GM19023 (cell line): ENCODE results near the gene DLGAP1.

ENCODE experiments used
- ATAC-seq: cut with Tn5 transposase; IDR thresholded peaks from one replicate; pipeline ENCODE4 v1.9.1; 2021; ENCODE audit warnings: mild to moderate bottlenecking, moderate library complexity; ENCODE audit not compliant: unreplicated experiment

DLGAP1 gene

GRCh38 chr18:3910512-3910911 lies 544.6 kb downstream of the DLGAP1 start:
- ATAC-seq = no peak

DNA sequence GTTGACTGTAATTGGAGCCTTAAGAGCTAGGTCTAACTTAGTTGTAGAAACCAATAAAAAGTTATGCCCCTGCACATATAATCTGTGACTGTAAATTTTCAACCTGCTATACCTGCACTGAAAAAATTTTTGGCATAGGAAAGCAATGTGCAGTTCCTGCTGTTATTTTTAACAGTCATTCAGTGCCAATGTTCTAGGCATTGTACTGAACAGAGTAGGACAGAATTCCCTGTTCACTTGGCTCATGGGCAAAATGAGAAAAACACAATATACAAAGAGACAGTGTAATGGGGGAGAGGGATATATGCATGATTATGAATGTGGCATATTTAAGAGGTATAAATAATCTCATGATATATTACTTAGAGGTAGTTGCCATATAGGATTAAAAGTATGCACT lies 547.2 kb downstream of the DLGAP1 start:
- ATAC-seq = no peak

GRCh38 chr18:3906116-3906750 lies 548.9 kb downstream of the DLGAP1 start:
- peak; percentile 50 for ATAC-seq

DNA sequence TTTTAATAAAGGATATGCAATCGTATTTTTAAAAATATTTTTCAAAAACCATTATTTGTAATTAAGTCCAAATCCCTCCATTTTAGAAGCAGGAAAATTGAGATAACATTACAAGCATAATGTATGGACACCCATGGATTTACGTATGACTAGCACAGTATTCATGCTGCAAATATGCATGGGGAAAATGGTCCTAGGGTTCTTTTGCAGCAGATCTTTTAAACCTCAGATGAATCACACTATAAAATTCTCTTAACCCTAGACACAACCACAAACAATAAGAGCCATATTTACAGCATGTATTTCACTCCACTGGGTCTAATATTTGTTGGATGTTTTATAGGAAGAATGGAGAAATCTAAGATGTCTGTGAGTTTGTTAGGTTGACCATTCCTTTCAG lies 551.8 kb downstream of the DLGAP1 start:
- no peak for ATAC-seq

DNA sequence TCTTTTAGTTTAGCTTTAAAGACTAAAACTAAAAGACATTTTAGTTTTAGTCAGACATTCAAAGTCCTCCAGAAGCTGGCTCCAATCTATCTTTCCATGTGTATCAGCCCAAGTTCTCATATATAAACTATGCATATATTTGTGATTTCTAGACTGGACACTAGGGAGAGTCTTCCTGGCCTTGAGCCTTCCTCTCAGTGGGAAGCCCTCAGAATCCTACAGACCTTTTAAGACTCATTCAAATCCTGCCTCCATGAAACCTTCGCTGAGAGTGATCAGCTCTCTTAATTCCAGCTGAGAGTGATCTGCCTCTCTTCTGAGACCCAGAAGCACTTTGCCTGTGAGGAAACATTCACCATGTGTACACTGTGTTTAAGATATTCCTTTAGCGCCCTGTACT lies 552.4 kb downstream of the DLGAP1 start:
- no peak for ATAC-seq

DNA sequence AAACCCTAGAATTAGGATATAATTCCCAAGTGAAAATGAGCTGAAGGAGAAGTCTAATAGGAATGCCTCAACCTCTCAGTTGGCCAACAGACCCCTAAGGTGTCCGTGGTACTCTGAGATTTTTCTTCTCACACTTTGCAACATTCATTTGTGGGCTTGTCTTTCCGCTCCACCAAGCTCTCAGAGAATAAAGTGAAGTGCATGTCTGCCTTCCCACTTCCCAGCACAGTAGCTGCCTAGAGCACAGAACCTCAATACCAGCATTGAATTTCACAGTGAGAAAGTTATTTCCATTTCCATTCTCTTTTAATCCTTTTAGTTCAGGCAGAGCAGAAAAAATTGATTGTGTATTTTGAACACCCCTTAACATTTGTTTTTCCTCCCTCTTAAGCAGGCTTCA lies 553.3 kb downstream of the DLGAP1 start:
- ATAC-seq = no peak

- no peak for ATAC-seq
Measured at GRCh38 chr18:3901042-3901441, 554.1 kb downstream of the DLGAP1 start.

DNA sequence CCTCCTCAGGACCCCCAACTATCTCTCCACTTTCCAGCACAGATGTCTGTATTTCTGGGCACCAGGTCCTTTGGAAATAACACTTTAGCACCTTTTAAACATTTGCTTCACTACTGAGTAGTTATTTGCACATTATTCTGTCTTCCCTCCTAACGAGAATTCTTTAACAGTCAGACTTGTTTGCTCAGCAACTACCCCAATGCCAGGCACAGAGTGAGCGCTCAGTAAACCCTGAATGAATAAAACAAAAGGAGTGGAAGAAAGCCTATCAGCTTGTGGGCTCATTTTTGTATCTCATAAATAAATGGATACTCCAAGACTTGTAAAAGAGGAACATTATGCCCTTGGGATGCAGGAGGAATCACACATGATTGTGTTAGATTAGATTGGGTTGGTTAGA lies 554.8 kb downstream of the DLGAP1 start:
- no peak for ATAC-seq

- no peak for ATAC-seq
Measured at GRCh38 chr18:3898861-3899613, 556.1 kb downstream of the DLGAP1 start.

DNA sequence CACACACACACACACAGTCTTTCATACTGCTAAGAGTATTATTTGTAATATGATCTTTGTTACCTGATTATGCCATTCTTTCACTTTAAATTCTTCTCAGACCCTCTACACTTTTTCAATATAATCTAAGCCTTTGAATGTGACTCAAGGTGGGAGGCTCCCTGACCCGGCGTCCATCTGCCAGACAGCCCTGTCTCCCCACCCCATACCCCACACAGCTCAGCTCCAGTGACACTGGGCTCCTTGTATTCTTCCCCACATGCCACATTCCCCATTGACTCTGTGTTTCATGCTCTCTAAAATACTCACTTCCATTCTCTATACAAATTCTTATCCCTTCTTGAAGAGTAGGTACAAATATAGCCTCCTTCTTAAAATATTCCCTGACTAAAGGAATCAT lies 563.0 kb downstream of the DLGAP1 start:
- ATAC-seq = no peak

- no peak for ATAC-seq
Measured at GRCh38 chr18:3891245-3891644, 563.9 kb downstream of the DLGAP1 start.

GRCh38 chr18:3889803-3890202 lies 565.3 kb downstream of the DLGAP1 start:
- ATAC-seq = no peak

GRCh38 chr18:3889121-3889520 lies 566.0 kb downstream of the DLGAP1 start:
- ATAC-seq = no peak

GRCh38 chr18:3886575-3887322 lies 568.4 kb downstream of the DLGAP1 start:
- no peak for ATAC-seq

GRCh38 chr18:3885209-3885792 lies 569.8 kb downstream of the DLGAP1 start:
- no peak for ATAC-seq

DNA sequence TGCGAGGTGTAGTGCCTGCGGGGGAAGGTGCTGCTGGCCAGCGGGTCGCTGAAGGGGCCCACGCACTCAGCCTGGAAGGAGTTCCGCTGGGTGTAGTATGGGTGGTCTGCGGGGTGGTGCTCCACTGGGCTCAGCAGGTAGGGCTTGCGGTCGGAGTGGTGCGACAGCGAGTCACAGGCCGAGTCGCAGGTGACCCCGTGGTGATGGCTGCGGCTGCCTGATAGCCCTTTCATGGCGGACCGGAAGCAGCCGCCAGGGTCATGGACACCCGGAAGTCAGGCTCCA lies 575.3 kb downstream of the DLGAP1 start:
- no peak for ATAC-seq

- no peak for ATAC-seq
Measured at GRCh38 chr18:3879114-3879835, 575.8 kb downstream of the DLGAP1 start.

GRCh38 chr18:3878401-3878800 lies 576.7 kb downstream of the DLGAP1 start:
- ATAC-seq = no peak

- no peak for ATAC-seq
Measured at GRCh38 chr18:3877678-3878077, 577.4 kb downstream of the DLGAP1 start.

DNA sequence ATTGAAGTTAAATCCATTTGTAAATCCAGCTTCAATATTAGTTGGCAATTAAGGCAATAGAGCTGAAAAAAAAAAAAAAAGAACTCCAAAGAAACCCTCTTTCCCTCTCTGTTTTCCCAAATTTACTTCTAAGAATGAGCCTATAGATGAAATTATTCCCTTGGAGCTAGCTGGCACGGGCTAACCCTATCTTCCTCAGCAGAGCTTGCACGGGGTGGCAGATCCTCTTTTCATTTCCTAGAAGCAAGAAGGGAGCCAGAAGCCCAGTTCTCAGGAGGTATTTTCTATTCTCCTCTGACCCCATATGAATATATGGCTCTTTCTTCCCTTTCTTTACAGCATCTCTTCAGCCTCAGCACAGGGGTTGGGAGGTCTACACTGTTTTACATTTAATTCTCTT lies 579.1 kb downstream of the DLGAP1 start:
- ATAC-seq = no peak

- no peak for ATAC-seq
Measured at GRCh38 chr18:3875376-3875775, 579.7 kb downstream of the DLGAP1 start.
